ENCODE results near the gene SLC22A15. TPM values are rescaled to one million over a fixed set of nuclear protein-coding genes. Genes with fewer than 3 reads are reported as not detected.
"Not testable (repeated sequence)": the region's sequence is repeated elsewhere in the genome, so short reads cannot be mapped to it uniquely, and the experiment has no call there.

Gene SLC22A15
- total RNA-seq, 1 experiment from 2014 or later, result not detected

- Histone ChIP-seq H3K4me3 (no peak overlapping the region), H3K27ac (no peak overlapping the region), H3K27me3 (peaks cover under 1% of the 10 kb centered on the region; the same call in 1 of the 2 replicates), H3K4me1 (no peaks in the 10 kb centered on the region), H3K36me3 (no peaks in the 10 kb centered on the region), H3K9me3 (replicated peaks) (no peaks in the 10 kb centered on the region)
- DNase-seq, result no peak
Observed at GRCh38 chr1:116038679-116039078, 62.4 kb downstream of the SLC22A15 start.

GRCh38 chr1:116044071-116044470, 67.8 kb downstream of the SLC22A15 start:
- Histone ChIP-seq H3K27me3 (peaks cover 4% of the 10 kb centered on the region; the same call in 1 of the 2 replicates), H3K36me3 (no peaks in the 10 kb centered on the region), H3K4me1 (no peaks in the 10 kb centered on the region), H3K9me3 (replicated peaks) (no peaks in the 10 kb centered on the region), H3K27ac (no peak overlapping the region), H3K4me3 (no peak overlapping the region)
- DNase-seq, result no peak

GRCh38 chr1:116046933-116047332, 70.6 kb downstream of the SLC22A15 start:
- H3K9me3 ChIP-seq (replicated peaks); H3K4me3 ChIP-seq; H3K4me1 ChIP-seq; H3K27me3 ChIP-seq; DNase-seq; H3K27ac ChIP-seq; H3K36me3 ChIP-seq: not testable (repeated sequence)

- H3K36me3 ChIP-seq; H3K4me1 ChIP-seq; H3K9me3 ChIP-seq (replicated peaks); DNase-seq; H3K4me3 ChIP-seq; H3K27ac ChIP-seq; H3K27me3 ChIP-seq: not testable (repeated sequence)
Observed at GRCh38 chr1:116051896-116052295, 75.6 kb downstream of the SLC22A15 start.

GRCh38 chr1:116062201-116062600, 85.9 kb downstream of the SLC22A15 start:
- no peak for DNase-seq
- H3K27me3 ChIP-seq, result no peaks in the 10 kb centered on the region
- no peaks in the 10 kb centered on the region for H3K36me3 ChIP-seq
- H3K4me3 ChIP-seq, result no peak overlapping the region
- no peak overlapping the region for H3K27ac ChIP-seq
- no peaks in the 10 kb centered on the region; the same call in 1 of the 2 replicates for H3K9me3 ChIP-seq (replicated peaks)
- peaks cover 4% of the 10 kb centered on the region; the same call in 1 of the 2 replicates for H3K4me1 ChIP-seq

- no peaks in the 10 kb centered on the region for H3K36me3 ChIP-seq
- no peak overlapping the region for H3K27ac ChIP-seq
- no peaks in the 10 kb centered on the region for H3K9me3 ChIP-seq (replicated peaks)
- no peak for DNase-seq
- peaks cover 14% of the 10 kb centered on the region; the same call in 1 of the 2 replicates for H3K4me1 ChIP-seq
- H3K4me3 ChIP-seq, result no peak overlapping the region
- H3K27me3 ChIP-seq, result no peaks in the 10 kb centered on the region
Observed at GRCh38 chr1:116064616-116065015, 88.3 kb downstream of the SLC22A15 start.

GRCh38 chr1:116066868-116067565, 90.7 kb downstream of the SLC22A15 start:
- H3K4me3 ChIP-seq, result no peak overlapping the region
- no peaks in the 10 kb centered on the region for H3K9me3 ChIP-seq (replicated peaks)
- peak overlapping the region; percentile 15 for H3K27ac ChIP-seq
- H3K4me1 ChIP-seq, result peaks cover 14% of the 10 kb centered on the region; the same call in 1 of the 2 replicates
- no peak for DNase-seq
- H3K27me3 ChIP-seq, result no peaks in the 10 kb centered on the region
- no peaks in the 10 kb centered on the region for H3K36me3 ChIP-seq

- no peak overlapping the region for H3K4me3 ChIP-seq
- H3K36me3 ChIP-seq, result no peaks in the 10 kb centered on the region
- H3K9me3 ChIP-seq (replicated peaks), result no peaks in the 10 kb centered on the region
- H3K4me1 ChIP-seq, result peaks cover 14% of the 10 kb centered on the region; the same call in 1 of the 2 replicates
- no peaks in the 10 kb centered on the region for H3K27me3 ChIP-seq
- peak overlapping the region; percentile 15 for H3K27ac ChIP-seq
- peak; percentile 59 to 79 for DNase-seq
Observed at GRCh38 chr1:116067566-116067890, 91.2 kb downstream of the SLC22A15 start.

- H3K4me3 ChIP-seq, result no peak overlapping the region
- no peaks in the 10 kb centered on the region for H3K36me3 ChIP-seq
- H3K9me3 ChIP-seq (replicated peaks), result no peaks in the 10 kb centered on the region
- H3K27ac ChIP-seq, result no peak overlapping the region
- no peaks in the 10 kb centered on the region for H3K4me1 ChIP-seq
- no peaks in the 10 kb centered on the region for H3K27me3 ChIP-seq
- DNase-seq, result no peak
Observed at GRCh38 chr1:116075575-116075974, 99.3 kb downstream of the SLC22A15 start.

- Histone ChIP-seq H3K4me3 (no peak overlapping the region), H3K27me3 (no peaks in the 10 kb centered on the region), H3K27ac (no peak overlapping the region), H3K9me3 (replicated peaks) (no peaks in the 10 kb centered on the region), H3K4me1 (no peaks in the 10 kb centered on the region), H3K36me3 (no peaks in the 10 kb centered on the region)
- no peak for DNase-seq
Observed at GRCh38 chr1:116075990-116076389, 99.7 kb downstream of the SLC22A15 start.

GRCh38 chr1:116076831-116077230, 100.5 kb downstream of the SLC22A15 start:
- Histone ChIP-seq H3K4me1 (no peaks in the 10 kb centered on the region), H3K9me3 (replicated peaks) (no peaks in the 10 kb centered on the region)
- DNase-seq, result no peak

GRCh38 chr1:116078699-116079223, 102.4 kb downstream of the SLC22A15 start:
- Histone ChIP-seq H3K27ac (no peak overlapping the region), H3K27me3 (no peaks in the 10 kb centered on the region), H3K36me3 (no peaks in the 10 kb centered on the region), H3K4me3 (no peak overlapping the region), H3K9me3 (replicated peaks) (no peaks in the 10 kb centered on the region), H3K4me1 (no peaks in the 10 kb centered on the region)
- no peak for DNase-seq

More at GRCh38 chr1:116076831-116077230, 100.5 kb downstream of the SLC22A15 start:
- Histone ChIP-seq H3K27ac (no peak overlapping the region), H3K36me3 (no peaks in the 10 kb centered on the region), H3K4me3 (no peak overlapping the region), H3K27me3 (no peaks in the 10 kb centered on the region)

GRCh38 chr1:116087628-116088027, 111.3 kb downstream of the SLC22A15 start:
- Histone ChIP-seq H3K36me3 (no peaks in the 10 kb centered on the region), H3K4me3 (no peak overlapping the region), H3K27me3 (no peaks in the 10 kb centered on the region), H3K27ac (no peak overlapping the region), H3K9me3 (replicated peaks) (no peaks in the 10 kb centered on the region), H3K4me1 (no peaks in the 10 kb centered on the region)
- no peak for DNase-seq

GRCh38 chr1:116089870-116090269, 113.6 kb downstream of the SLC22A15 start:
- Histone ChIP-seq H3K27me3 (no peaks in the 10 kb centered on the region), H3K27ac (no peak overlapping the region), H3K4me3 (no peak overlapping the region), H3K9me3 (replicated peaks) (no peaks in the 10 kb centered on the region), H3K4me1 (no peaks in the 10 kb centered on the region), H3K36me3 (no peaks in the 10 kb centered on the region)
- no peak for DNase-seq

- DNase-seq, result no peak
- no peak overlapping the region for H3K27ac ChIP-seq
- no peaks in the 10 kb centered on the region for H3K36me3 ChIP-seq
- no peaks in the 10 kb centered on the region for H3K9me3 ChIP-seq (replicated peaks)
- no peaks in the 10 kb centered on the region for H3K27me3 ChIP-seq
- no peak overlapping the region for H3K4me3 ChIP-seq
- H3K4me1 ChIP-seq, result no peaks in the 10 kb centered on the region
Observed at GRCh38 chr1:116091083-116091482, 114.8 kb downstream of the SLC22A15 start.
